SK-N-SH (cell line): ENCODE measurements around the gene SFSWAP.

ENCODE experiments used
- CTCF ChIP-seq: fragments of 200-600 bp; sonication (generic); IDR thresholded peaks from 2 replicates; pipeline ENCODE4 v1.6.1; 2017; ENCODE audit warnings: antibody characterized with exemption, mild to moderate bottlenecking, moderate library complexity
- ELF1 ChIP-seq: IDR thresholded peaks from 2 replicates; pipeline ENCODE4 v1.4.0; 2012
- GATA2 ChIP-seq: sonication (generic); formaldehyde crosslinking; IDR thresholded peaks from 2 replicates; pipeline ENCODE4 v1.5.0; 2020; ENCODE audit warnings: mild to moderate bottlenecking, missing genetic modification reagents
- USF1 ChIP-seq: IDR thresholded peaks from 2 replicates; pipeline ENCODE4 v1.4.0; 2012; ENCODE audit warnings: low read depth, borderline replicate concordance
- USF2 ChIP-seq: fragments of 150-350 bp; IDR thresholded peaks from 2 replicates; pipeline ENCODE4 v1.6.1; 2017; ENCODE audit warnings: antibody characterized with exemption, low read length, low read depth, borderline replicate concordance

GRCh38 chr12:131702573-131702877 lies 8.4 kb upstream of the SFSWAP start:
- TF ChIP-seq GATA2 (CRISPR knock-in tag) (no peak), USF1 (no peak), ELF1 (no peak), CTCF (no peak), USF2 (no peak)
